Pancreas (tissue), 10 donors: ENCODE measurements around the gene EBI3. TPM values are rescaled to one million over a fixed set of nuclear protein-coding genes. Genes with fewer than 3 reads are reported as not detected.
"Not testable (repeated sequence)": the region's sequence is repeated elsewhere in the genome, so short reads cannot be mapped to it uniquely, and the experiment has no call there.

Source experiments
- ATAC-seq, 4 donors: fragments of 200-7000 bp; cut with Tn5 transposase; one replicate each; pipeline versions ENCODE4 v1.8.0 to v1.9.1; 2020; ENCODE audit warnings: mild to moderate bottlenecking in 4 of 4, moderate library complexity in 4 of 4
- DNase-seq, 6 donors: peaks; one replicate each; pipeline ENCODE4 v3.0.0-alpha.2; 2020
- FAIRE-seq: peaks from 2 replicates; lab custom pipeline; 2012; peaks lifted over from hg19 to GRCh38; lab: Jason Lieb, UNC
- H3K27ac ChIP-seq, 4 donors: fragments of 200-600 bp; sonication (generic); 1 replicate in 3 of 4; 2 replicates in 1 of 4; pipeline versions ENCODE4 v1.5.0 to v1.8.0; 2020
- H3K27me3 ChIP-seq, 4 donors: fragments of 200-600 bp; one replicate each; pipeline ENCODE4 v1.8.0; 2021
- H3K36me3 ChIP-seq, 3 donors: fragments of 200-600 bp; sonication (generic) in 1 of 3; one replicate each; pipeline versions ENCODE4 v1.5.0 to v1.8.0; 2020 to 2021
- H3K4me1 ChIP-seq, 3 donors: fragments of 200-600 bp; one replicate each; pipeline ENCODE4 v1.8.0; 2021
- H3K4me3 ChIP-seq, 4 donors: fragments of 200-600 bp; sonication (generic) in 2 of 4; one replicate each; pipeline versions ENCODE4 v1.5.0 to v1.8.0; 2020 to 2021
- H3K9me3 ChIP-seq, 4 donors: fragments of 200-600 bp; one replicate each; pipeline ENCODE4 v1.8.0; 2021
- WGBS, 2 donors: extraction: QIAGEN DNeasy Blood & Tissue Kit; methylation state at CpG; one replicate each; pipeline ENCODE4 v1.1.7; 2013; 5-methylcytosine and 5-hydroxymethylcytosine counted together
- intact Hi-C, 3 donors: fragments of 100-400 bp; cut with DNase I; formaldehyde crosslinking; loops; one replicate each; pipeline versions ENCODE4 v1.11.1 to v1.14.2; 2022
- polyA plus RNA-seq, 2 donors: library from polyadenylated mRNA; stranded (reverse); fragments of 200-250 nt; gene quantifications; one replicate each; pipeline ENCODE4 v1.2.3, GENCODE V29; 2013
- total RNA-seq, 6 donors: library from RNA; stranded (reverse); fragmentation: NEBNext Ultra II Directional in 4 of 6; extraction: Animal tissue kit (Norgen Biotek cat#: 25700) in 4 of 6; gene quantifications; one replicate each; pipeline versions ENCODE4 v1.2.1 to v1.2.4, GENCODE V29; 2021 to 2023
- TF ChIP-seq, protein P1 (sequence below), 4 donors: fragments of 200-600 bp; sonication (generic) in 3 of 4; IDR thresholded peaks; one replicate each; pipeline versions ENCODE4 v1.5.0 to v1.8.0; 2021; ENCODE audit warnings: antibody characterized with exemption in 4 of 4
- donor health status: healthy with polysubstance abuse.
- donor health status: DM: no; HTN: no; CAD: no; lungs with moderate emphysema.
- donor health status: DM: no; HTN: no; CAD: no.
- donor health status: control.
- donor health status: control.
- donor health status: Bipolar disorder and iron deficiency.
- donor health status: DM: yes; HTN: yes; CAD: no.
- donor health status: DM: no; HTN: no; CAD: no.
- donor health status: DM: no; HTN: no; CAD: no.
- donor health status: DM: yes; HTN: yes; CAD: no.

The EBI3 gene
- total and polyA plus RNA-seq, 8 donors: 0.52 to 2.2 (median 1.2) TPM; not detected in 2

- intact Hi-C loops: no loop called here
- H3K4me3 ChIP-seq: peak overlapping the region in 2 of 4 donors; percentile 11 to 33
- 0 to 2% methylated on average over 5 to 28 of the region's 30 CpGs for WGBS, 2 donors
- FAIRE-seq: no peak
- H3K27ac ChIP-seq: no peak overlapping the region
- H3K36me3 ChIP-seq: no peaks in the 10 kb centered on the region
- TF ChIP-seq, protein P1, sequence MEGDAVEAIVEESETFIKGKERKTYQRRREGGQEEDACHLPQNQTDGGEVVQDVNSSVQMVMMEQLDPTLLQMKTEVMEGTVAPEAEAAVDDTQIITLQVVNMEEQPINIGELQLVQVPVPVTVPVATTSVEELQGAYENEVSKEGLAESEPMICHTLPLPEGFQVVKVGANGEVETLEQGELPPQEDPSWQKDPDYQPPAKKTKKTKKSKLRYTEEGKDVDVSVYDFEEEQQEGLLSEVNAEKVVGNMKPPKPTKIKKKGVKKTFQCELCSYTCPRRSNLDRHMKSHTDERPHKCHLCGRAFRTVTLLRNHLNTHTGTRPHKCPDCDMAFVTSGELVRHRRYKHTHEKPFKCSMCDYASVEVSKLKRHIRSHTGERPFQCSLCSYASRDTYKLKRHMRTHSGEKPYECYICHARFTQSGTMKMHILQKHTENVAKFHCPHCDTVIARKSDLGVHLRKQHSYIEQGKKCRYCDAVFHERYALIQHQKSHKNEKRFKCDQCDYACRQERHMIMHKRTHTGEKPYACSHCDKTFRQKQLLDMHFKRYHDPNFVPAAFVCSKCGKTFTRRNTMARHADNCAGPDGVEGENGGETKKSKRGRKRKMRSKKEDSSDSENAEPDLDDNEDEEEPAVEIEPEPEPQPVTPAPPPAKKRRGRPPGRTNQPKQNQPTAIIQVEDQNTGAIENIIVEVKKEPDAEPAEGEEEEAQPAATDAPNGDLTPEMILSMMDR (IDR thresholded peaks at IDR 0.05): no peak
- DNase-seq: no peak
- H3K4me1 ChIP-seq: peaks cover 0 to 6% (median 3%) of the 10 kb centered on the region in 3 donors
- ATAC-seq: no peak
- no peaks in the 10 kb centered on the region for H3K27me3 ChIP-seq
- H3K9me3 ChIP-seq: no peaks in the 10 kb centered on the region
Observed at GRCh38 chr19:4279267-4279529, 49.9 kb downstream of the EBI3 start.

DNA sequence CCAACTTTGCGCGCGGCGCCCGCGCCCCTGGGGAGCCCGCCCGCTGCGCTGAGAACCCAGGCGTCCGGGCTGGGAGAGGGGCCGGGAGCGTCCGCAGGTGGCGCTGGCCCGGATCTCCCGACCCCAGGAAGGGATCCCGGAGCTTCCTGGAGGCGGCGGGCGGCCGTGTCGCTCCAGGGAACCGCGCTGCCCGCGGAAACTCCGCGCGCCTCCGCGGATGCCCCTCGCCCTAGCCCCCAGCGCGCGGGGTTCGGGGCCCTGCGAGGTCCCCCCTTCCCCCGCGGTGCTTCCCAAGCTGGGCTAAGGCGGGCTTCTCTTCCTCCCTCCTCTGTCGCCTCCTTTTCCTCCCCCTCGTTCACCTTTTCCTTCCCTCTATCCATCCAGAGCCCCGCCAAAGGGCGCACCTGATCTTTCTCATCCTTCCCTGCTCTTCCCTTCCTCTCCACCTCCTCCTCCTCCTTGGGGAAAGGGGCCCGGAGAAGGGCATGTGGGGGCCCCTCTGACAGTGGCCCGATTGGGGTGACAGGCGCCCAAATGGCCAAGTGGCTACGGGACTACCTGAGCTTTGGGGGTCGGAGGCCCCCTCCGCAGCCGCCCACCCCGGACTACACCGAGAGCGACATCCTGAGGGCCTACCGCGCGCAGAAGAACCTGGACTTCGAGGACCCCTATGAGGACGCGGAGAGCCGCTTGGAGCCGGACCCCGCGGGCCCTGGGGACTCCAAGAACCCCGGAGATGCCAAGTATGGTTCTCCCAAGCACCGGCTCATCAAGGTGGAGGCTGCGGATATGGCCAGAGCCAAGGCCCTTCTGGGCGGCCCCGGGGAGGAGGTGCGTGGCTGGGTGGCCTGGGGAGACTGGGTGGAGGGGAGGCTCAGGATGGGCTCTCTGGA lies 50.5 kb downstream of the EBI3 start:
- FAIRE-seq: no peak
- H3K27me3 ChIP-seq: no peaks in the 10 kb centered on the region
- no peaks in the 10 kb centered on the region for H3K36me3 ChIP-seq
- DNase-seq: no peak
- peak overlapping the region in 2 of 4 donors; percentile 11 to 33 for H3K4me3 ChIP-seq
- H3K27ac ChIP-seq: no peak overlapping the region
- peak in 1 of 4 donors; percentile 30 for ATAC-seq
- whole genome bisulfite sequencing, 2 donors: 2% methylated on average over 55 to 71 of the region's 71 CpGs
- intact Hi-C loops: no loop called here
- TF ChIP-seq, protein P1 (IDR thresholded peaks at IDR 0.05): no peak
- H3K4me1 ChIP-seq: peaks cover 0 to 6% (median 3%) of the 10 kb centered on the region in 3 donors
- H3K9me3 ChIP-seq: no peaks in the 10 kb centered on the region

- intact Hi-C loops: no loop called here
- DNase-seq: peak in 1 of 6 donors; percentile 23
- H3K27ac ChIP-seq: no peak overlapping the region
- no peaks in the 10 kb centered on the region for H3K9me3 ChIP-seq
- H3K4me3 ChIP-seq: no peak overlapping the region
- FAIRE-seq: no peak
- whole genome bisulfite sequencing, 2 donors: 28 to 38% methylated on average over 20 of the region's 20 CpGs
- H3K4me1 ChIP-seq: peaks cover 0 to 2% (median under 1%) of the 10 kb centered on the region in 3 donors
- no peaks in the 10 kb centered on the region for H3K27me3 ChIP-seq
- TF ChIP-seq, protein P1 (IDR thresholded peaks at IDR 0.05): no peak
- H3K36me3 ChIP-seq: no peaks in the 10 kb centered on the region
- peak in 3 of 4 donors; percentile 29 to 83 (median 40) for ATAC-seq
Observed at GRCh38 chr19:4284176-4284958, 55.0 kb downstream of the EBI3 start.

- Histone ChIP-seq H3K4me3 (no peak overlapping the region), H3K36me3 (no peaks in the 10 kb centered on the region), H3K27ac (no peak overlapping the region), H3K4me1 (no peaks in the 10 kb centered on the region), H3K27me3 (no peaks in the 10 kb centered on the region), H3K9me3 (no peaks in the 10 kb centered on the region)
- ATAC-seq (no peak), DNase-seq (no peak), FAIRE-seq (no peak)
- TF ChIP-seq, protein P1 (IDR thresholded peaks at IDR 0.05): no peak
- intact Hi-C loops: no loop called here
- 58 to 65% methylated on average over 6 of the region's 6 CpGs for WGBS, 2 donors
Observed at GRCh38 chr19:4284974-4285373, 55.7 kb downstream of the EBI3 start.

- H3K27ac ChIP-seq, H3K4me3 ChIP-seq, FAIRE-seq, ATAC-seq, DNase-seq, H3K4me1 ChIP-seq, H3K9me3 ChIP-seq, H3K36me3 ChIP-seq, H3K27me3 ChIP-seq, intact Hi-C loops: not testable (repeated sequence)
- 79 to 86% methylated on average over 4 of the region's 4 CpGs for WGBS, 2 donors
Observed at GRCh38 chr19:4286141-4286540, 56.8 kb downstream of the EBI3 start.

Other genes starting within 250 kb of the EBI3 start
- 1,000 to 10,000 TPM; 2,199 to 4,238 (median 2,879) TPM for gene EEF2, start 244.1 kb upstream of the EBI3 start, total RNA-seq
- gene EEF2, start 244.1 kb upstream of the EBI3 start, polyA plus RNA-seq: 1,000 to 10,000 TPM in 1 of 2 donors, 100 to 1,000 TPM in 1; 545 to 1,088 TPM
- 10 to 100 TPM; 13.4 to 25.3 (median 16.1) TPM for gene PIAS4, start 221.8 kb upstream of the EBI3 start, total RNA-seq
- gene PIAS4, start 221.8 kb upstream of the EBI3 start, polyA plus RNA-seq: 10 to 100 TPM; 12.8 to 14.8 TPM
- 10 to 100 TPM; 10.9 to 25.0 (median 15.6) TPM for gene ZBTB7A, start 162.6 kb upstream of the EBI3 start, total RNA-seq
- gene ZBTB7A, start 162.6 kb upstream of the EBI3 start, polyA plus RNA-seq: 1 to 10 TPM; 6.1 to 9.3 TPM
- gene MAP2K2, start 105.4 kb upstream of the EBI3 start, total RNA-seq: 10 to 100 TPM; 52.4 to 78.1 (median 70.0) TPM
- 100 to 1,000 TPM; 107 to 183 TPM for gene MAP2K2, start 105.4 kb upstream of the EBI3 start, polyA plus RNA-seq
- under 1 TPM in 1 of 6 donors, not detected in 5; 0.67 TPM for gene CREB3L3, start 75.9 kb upstream of the EBI3 start, total RNA-seq
- gene CREB3L3, start 75.9 kb upstream of the EBI3 start, polyA plus RNA-seq: under 1 TPM in 1 of 2 donors, not detected in 1; 0.27 TPM
- gene SIRT6, start 47.0 kb upstream of the EBI3 start, total RNA-seq: 10 to 100 TPM; 10.9 to 16.6 (median 12.4) TPM
- 10 to 100 TPM; 30.8 to 47.4 TPM for gene SIRT6, start 47.0 kb upstream of the EBI3 start, polyA plus RNA-seq
- gene ANKRD24, start 46.8 kb upstream of the EBI3 start, total RNA-seq: 1 to 10 TPM in 5 of 6 donors, under 1 TPM in 1; 0.70 to 2.6 (median 1.5) TPM
- gene ANKRD24, start 46.8 kb upstream of the EBI3 start, polyA plus RNA-seq: 10 to 100 TPM in 1 of 2 donors, 1 to 10 TPM in 1; 7.8 to 14.2 TPM
- gene YJU2, start 17.6 kb downstream of the EBI3 start, total RNA-seq: 10 to 100 TPM in 4 of 6 donors, 1 to 10 TPM in 2; 9.8 to 13.9 (median 11.2) TPM
- gene YJU2, start 17.6 kb downstream of the EBI3 start, polyA plus RNA-seq: 10 to 100 TPM; 25.0 to 32.0 TPM
- not detected for gene SHD, start 49.7 kb downstream of the EBI3 start, total RNA-seq
- gene SHD, start 49.7 kb downstream of the EBI3 start, polyA plus RNA-seq: not detected
- gene TMIGD2, start 72.9 kb downstream of the EBI3 start, total RNA-seq: under 1 TPM in 2 of 6 donors, not detected in 4; 0.16 to 0.28 TPM
- gene TMIGD2, start 72.9 kb downstream of the EBI3 start, polyA plus RNA-seq: not detected
- under 1 TPM in 1 of 6 donors, not detected in 5; 0.50 TPM for gene FSD1, start 75.1 kb downstream of the EBI3 start, total RNA-seq
- gene FSD1, start 75.1 kb downstream of the EBI3 start, polyA plus RNA-seq: under 1 TPM in 1 of 2 donors, not detected in 1; 0.21 TPM
- gene STAP2, start 109.3 kb downstream of the EBI3 start, total RNA-seq: 10 to 100 TPM; 17.4 to 45.4 (median 23.3) TPM
- gene STAP2, start 109.3 kb downstream of the EBI3 start, polyA plus RNA-seq: 10 to 100 TPM; 46.6 to 65.5 TPM
- 10 to 100 TPM; 11.8 to 20.0 (median 14.9) TPM for gene MPND, start 114.0 kb downstream of the EBI3 start, total RNA-seq
- 10 to 100 TPM; 16.7 to 18.9 TPM for gene MPND, start 114.0 kb downstream of the EBI3 start, polyA plus RNA-seq
- gene SH3GL1, start 171.0 kb downstream of the EBI3 start, total RNA-seq: 10 to 100 TPM; 25.9 to 31.1 (median 27.5) TPM
- 10 to 100 TPM; 27.1 to 34.2 TPM for gene SH3GL1, start 171.0 kb downstream of the EBI3 start, polyA plus RNA-seq
- gene CHAF1A, start 173.1 kb downstream of the EBI3 start, total RNA-seq: 1 to 10 TPM; 2.8 to 5.0 (median 3.9) TPM
- 1 to 10 TPM; 3.8 to 4.3 TPM for gene CHAF1A, start 173.1 kb downstream of the EBI3 start, polyA plus RNA-seq
- 10 to 100 TPM; 57.2 to 79.3 (median 67.0) TPM for gene UBXN6, start 228.3 kb downstream of the EBI3 start, total RNA-seq
- 100 to 1,000 TPM; 110 to 130 TPM for gene UBXN6, start 228.3 kb downstream of the EBI3 start, polyA plus RNA-seq
- 10 to 100 TPM; 12.8 to 23.4 (median 16.3) TPM for gene HDGFL2, start 242.8 kb downstream of the EBI3 start, total RNA-seq
- 10 to 100 TPM; 32.8 to 32.9 TPM for gene HDGFL2, start 242.8 kb downstream of the EBI3 start, polyA plus RNA-seq